ENCODE results near the gene PRORP.
"Not testable (repeated sequence)": the region's sequence is repeated elsewhere in the genome, so short reads cannot be mapped to it uniquely, and the experiment has no call there.

Gene PRORP

GRCh38 chr14:35147711-35148110, 25.4 kb downstream of the PRORP start:
- H3K4me1 ChIP-seq (ENCODE audit: control extremely low read depth in 1 of 4, control insufficient read depth in 4 of 4, insufficient read depth in 4 of 4, low read length in 3 of 4) = no peaks in the 10 kb centered on the region
- H3K4me3 ChIP-seq (ENCODE audit: control insufficient read depth in 1 of 7, extremely low read depth in 1 of 7, insufficient read depth in 4 of 7, low read depth in 2 of 7, low read length in 6 of 7) = no peak overlapping the region
- DNase-seq = no peak
- no peaks in the 10 kb centered on the region for H3K9me3 ChIP-seq (ENCODE audit: control extremely low read depth in 1 of 5, control insufficient read depth in 4 of 5, insufficient read depth in 2 of 5, low read depth in 1 of 5, low read length in 4 of 5)
- 100% methylated on average over 1 of the region's 3 CpGs for WGBS (ENCODE audit: insufficient coverage)
- H3K27ac ChIP-seq (ENCODE audit: insufficient read depth in 1 of 2, low read depth in 1 of 2, low read length in 2 of 2, poor library complexity in 1 of 2, severe bottlenecking in 2 of 2) = no peak overlapping the region
- ChIA-PET POLR2A (no interaction called here), CTCF (interaction anchor here (0.6 to 19.5 kb wide), 3 partner anchors 8 to 684 kb away, joined by 3 to 213 read pairs (median 8); no protein-coding TSS in a partner anchor)
- peaks cover 0 to 17% (median 8%) of the 10 kb centered on the region in 4 experiments for H3K36me3 ChIP-seq (ENCODE audit: control insufficient read depth in 4 of 4, insufficient read depth in 4 of 4, low read length in 3 of 4)
- H3K27me3 ChIP-seq (replicated peaks in 2 of 5; ENCODE audit: control insufficient read depth in 4 of 5, insufficient read depth in 5 of 5, low read length in 4 of 5) = no peaks in the 10 kb centered on the region

- H3K36me3 ChIP-seq (ENCODE audit: control insufficient read depth in 4 of 4, insufficient read depth in 4 of 4, low read length in 3 of 4) = peaks cover 0 to 17% (median 4%) of the 10 kb centered on the region in 4 experiments
- no peak for DNase-seq
- CTCF ChIA-PET = interaction anchor here (0.7 to 19.5 kb wide), 4 partner anchors 10 to 316 kb away, joined by 3 to 213 read pairs (median 4); no protein-coding TSS in a partner anchor
- no peak overlapping the region for H3K27ac ChIP-seq (ENCODE audit: insufficient read depth in 1 of 2, low read depth in 1 of 2, low read length in 2 of 2, poor library complexity in 1 of 2, severe bottlenecking in 2 of 2)
- POLR2A ChIA-PET = no interaction called here
- no peak overlapping the region for H3K4me3 ChIP-seq (ENCODE audit: control insufficient read depth in 1 of 7, extremely low read depth in 1 of 7, insufficient read depth in 4 of 7, low read depth in 2 of 7, low read length in 6 of 7)
- H3K27me3 ChIP-seq (replicated peaks in 2 of 5; ENCODE audit: control insufficient read depth in 4 of 5, insufficient read depth in 5 of 5, low read length in 4 of 5) = no peaks in the 10 kb centered on the region
- peaks cover 0 to 4% (median 2%) of the 10 kb centered on the region in 4 experiments for H3K4me1 ChIP-seq (ENCODE audit: control extremely low read depth in 1 of 4, control insufficient read depth in 4 of 4, insufficient read depth in 4 of 4, low read length in 3 of 4)
- WGBS (ENCODE audit: insufficient coverage) = 100% methylated on average over 2 of the region's 4 CpGs
- no peaks in the 10 kb centered on the region for H3K9me3 ChIP-seq (ENCODE audit: control extremely low read depth in 1 of 5, control insufficient read depth in 4 of 5, insufficient read depth in 2 of 5, low read depth in 1 of 5, low read length in 4 of 5)
These were observed 26.9 kb downstream of the PRORP start for GRCh38 chr14:35149239-35149638.

- H3K27ac ChIP-seq (ENCODE audit: insufficient read depth in 1 of 2, low read depth in 1 of 2, low read length in 2 of 2, poor library complexity in 1 of 2, severe bottlenecking in 2 of 2); DNase-seq; POLR2A ChIA-PET; H3K4me3 ChIP-seq (ENCODE audit: control insufficient read depth in 1 of 7, extremely low read depth in 1 of 7, insufficient read depth in 4 of 7, low read depth in 2 of 7, low read length in 6 of 7); H3K27me3 ChIP-seq (replicated peaks in 2 of 5; ENCODE audit: control insufficient read depth in 4 of 5, insufficient read depth in 5 of 5, low read length in 4 of 5); H3K9me3 ChIP-seq (ENCODE audit: control extremely low read depth in 1 of 5, control insufficient read depth in 4 of 5, insufficient read depth in 2 of 5, low read depth in 1 of 5, low read length in 4 of 5); CTCF ChIA-PET: not testable (repeated sequence)
- peaks cover 0 to 15% (median 3%) of the 10 kb centered on the region in 4 experiments for H3K36me3 ChIP-seq (ENCODE audit: control insufficient read depth in 4 of 4, insufficient read depth in 4 of 4, low read length in 3 of 4)
- peaks cover 3 to 18% (median 8%) of the 10 kb centered on the region in 4 experiments for H3K4me1 ChIP-seq (ENCODE audit: control extremely low read depth in 1 of 4, control insufficient read depth in 4 of 4, insufficient read depth in 4 of 4, low read length in 3 of 4)
- WGBS (ENCODE audit: insufficient coverage) = 98% methylated on average over 26 of the region's 35 CpGs
These were observed 30.2 kb downstream of the PRORP start for GRCh38 chr14:35152531-35152930.

GRCh38 chr14:35154016-35154415, 31.7 kb downstream of the PRORP start:
- no peak overlapping the region for H3K27ac ChIP-seq (ENCODE audit: insufficient read depth in 1 of 2, low read depth in 1 of 2, low read length in 2 of 2, poor library complexity in 1 of 2, severe bottlenecking in 2 of 2)
- no CpG with 5 or more reads among the region's 2 CpGs for WGBS (ENCODE audit: insufficient coverage)
- H3K27me3 ChIP-seq (replicated peaks in 2 of 5; ENCODE audit: control insufficient read depth in 4 of 5, insufficient read depth in 5 of 5, low read length in 4 of 5) = no peaks in the 10 kb centered on the region
- no peaks in the 10 kb centered on the region for H3K9me3 ChIP-seq (ENCODE audit: control extremely low read depth in 1 of 5, control insufficient read depth in 4 of 5, insufficient read depth in 2 of 5, low read depth in 1 of 5, low read length in 4 of 5)
- H3K36me3 ChIP-seq (ENCODE audit: control insufficient read depth in 4 of 4, insufficient read depth in 4 of 4, low read length in 3 of 4) = peaks cover 1 to 11% (median 5%) of the 10 kb centered on the region in 4 experiments
- H3K4me1 ChIP-seq (ENCODE audit: control extremely low read depth in 1 of 4, control insufficient read depth in 4 of 4, insufficient read depth in 4 of 4, low read length in 3 of 4) = peaks cover 3 to 18% (median 8%) of the 10 kb centered on the region in 4 experiments
- POLR2A ChIA-PET = no interaction called here
- no peak for DNase-seq
- no peak overlapping the region for H3K4me3 ChIP-seq (ENCODE audit: control insufficient read depth in 1 of 7, extremely low read depth in 1 of 7, insufficient read depth in 4 of 7, low read depth in 2 of 7, low read length in 6 of 7)
- CTCF ChIA-PET = interaction anchor here (1.0 to 2.4 kb wide), 5 partner anchors 13 to 266 kb away, joined by 3 to 9 read pairs (median 4); no protein-coding TSS in a partner anchor

- Histone ChIP-seq H3K4me3 (ENCODE audit: control insufficient read depth in 1 of 7, extremely low read depth in 1 of 7, insufficient read depth in 4 of 7, low read depth in 2 of 7, low read length in 6 of 7) (peak overlapping the region in 1 of 7 experiments; percentile 6), H3K27me3 (replicated peaks in 2 of 5; ENCODE audit: control insufficient read depth in 4 of 5, insufficient read depth in 5 of 5, low read length in 4 of 5) (no peaks in the 10 kb centered on the region), H3K4me1 (ENCODE audit: control extremely low read depth in 1 of 4, control insufficient read depth in 4 of 4, insufficient read depth in 4 of 4, low read length in 3 of 4) (peaks cover 3 to 20% (median 8%) of the 10 kb centered on the region in 4 experiments), H3K27ac (ENCODE audit: insufficient read depth in 1 of 2, low read depth in 1 of 2, low read length in 2 of 2, poor library complexity in 1 of 2, severe bottlenecking in 2 of 2) (no peak overlapping the region), H3K9me3 (ENCODE audit: control extremely low read depth in 1 of 5, control insufficient read depth in 4 of 5, insufficient read depth in 2 of 5, low read depth in 1 of 5, low read length in 4 of 5) (no peaks in the 10 kb centered on the region), H3K36me3 (ENCODE audit: control insufficient read depth in 4 of 4, insufficient read depth in 4 of 4, low read length in 3 of 4) (peaks cover 2 to 18% (median 7%) of the 10 kb centered on the region in 4 experiments)
- ChIA-PET POLR2A (interaction anchor here (0.6 kb wide), 1 partner anchor 11 kb away, joined by 3 read pairs; no protein-coding TSS in a partner anchor), CTCF (interaction anchor here (0.8 to 2.2 kb wide), 3 partner anchors 9 to 220 kb away, joined by 3 to 8 read pairs (median 3); no protein-coding TSS in a partner anchor)
- peak; percentile 49 to 89 (median 88) for DNase-seq
- WGBS (ENCODE audit: insufficient coverage) = no CpG with 5 or more reads among the region's 1 CpG
These were observed 33.6 kb downstream of the PRORP start for GRCh38 chr14:35155962-35156361.

- 92% methylated on average over 2 of the region's 2 CpGs for WGBS (ENCODE audit: insufficient coverage)
- Histone ChIP-seq H3K4me3 (ENCODE audit: control insufficient read depth in 1 of 7, extremely low read depth in 1 of 7, insufficient read depth in 4 of 7, low read depth in 2 of 7, low read length in 6 of 7) (no peak overlapping the region), H3K9me3 (ENCODE audit: control extremely low read depth in 1 of 5, control insufficient read depth in 4 of 5, insufficient read depth in 2 of 5, low read depth in 1 of 5, low read length in 4 of 5) (no peaks in the 10 kb centered on the region), H3K27ac (ENCODE audit: insufficient read depth in 1 of 2, low read depth in 1 of 2, low read length in 2 of 2, poor library complexity in 1 of 2, severe bottlenecking in 2 of 2) (no peak overlapping the region), H3K4me1 (ENCODE audit: control extremely low read depth in 1 of 4, control insufficient read depth in 4 of 4, insufficient read depth in 4 of 4, low read length in 3 of 4) (peaks cover 3 to 20% (median 8%) of the 10 kb centered on the region in 4 experiments), H3K27me3 (replicated peaks in 2 of 5; ENCODE audit: control insufficient read depth in 4 of 5, insufficient read depth in 5 of 5, low read length in 4 of 5) (no peaks in the 10 kb centered on the region), H3K36me3 (ENCODE audit: control insufficient read depth in 4 of 4, insufficient read depth in 4 of 4, low read length in 3 of 4) (peaks cover 2 to 15% (median 7%) of the 10 kb centered on the region in 4 experiments)
- CTCF ChIA-PET = no interaction called here
- DNase-seq = no peak
- POLR2A ChIA-PET = no interaction called here
These were observed 36.1 kb downstream of the PRORP start for GRCh38 chr14:35158491-35158890.

- ChIA-PET CTCF (interaction anchor here (1.1 kb wide), 1 partner anchor 39 kb away, joined by 4 read pairs; no protein-coding TSS in a partner anchor), POLR2A (no interaction called here)
- Histone ChIP-seq H3K27ac (ENCODE audit: insufficient read depth in 1 of 2, low read depth in 1 of 2, low read length in 2 of 2, poor library complexity in 1 of 2, severe bottlenecking in 2 of 2) (no peak overlapping the region), H3K9me3 (ENCODE audit: control extremely low read depth in 1 of 5, control insufficient read depth in 4 of 5, insufficient read depth in 2 of 5, low read depth in 1 of 5, low read length in 4 of 5) (no peaks in the 10 kb centered on the region), H3K4me1 (ENCODE audit: control extremely low read depth in 1 of 4, control insufficient read depth in 4 of 4, insufficient read depth in 4 of 4, low read length in 3 of 4) (peaks cover 3 to 18% (median 7%) of the 10 kb centered on the region in 4 experiments), H3K36me3 (ENCODE audit: control insufficient read depth in 4 of 4, insufficient read depth in 4 of 4, low read length in 3 of 4) (peaks cover 2 to 15% (median 8%) of the 10 kb centered on the region in 4 experiments), H3K4me3 (ENCODE audit: control insufficient read depth in 1 of 7, extremely low read depth in 1 of 7, insufficient read depth in 4 of 7, low read depth in 2 of 7, low read length in 6 of 7) (no peak overlapping the region), H3K27me3 (replicated peaks in 2 of 5; ENCODE audit: control insufficient read depth in 4 of 5, insufficient read depth in 5 of 5, low read length in 4 of 5) (no peaks in the 10 kb centered on the region)
- WGBS (ENCODE audit: insufficient coverage) = 94% methylated on average over 5 of the region's 8 CpGs
- no peak for DNase-seq
These were observed 36.8 kb downstream of the PRORP start for GRCh38 chr14:35158951-35159653.

Measured in common myeloid progenitor, CD34-positive (primary cell).